Bronchial epithelial cell (primary cell): ENCODE results near the gene COL2A1. TPM values are rescaled to one million over a fixed set of nuclear protein-coding genes. Genes with fewer than 3 reads are reported as not detected.

Source experiments
- DNase-seq: peaks from one replicate; pipeline ENCODE4 v3.0.0-alpha.2; 2010; ENCODE audit warnings: low read depth
- FAIRE-seq: peaks from 2 replicates; lab custom pipeline; 2011; peaks lifted over from hg19 to GRCh38; lab: Jason Lieb, UNC
- H3K27me3 ChIP-seq: 2 replicates; pipeline ENCODE4 v1.5.1; 2011; ENCODE audit warnings: low read length; ENCODE audit not compliant: control insufficient read depth, insufficient read depth
- H3K36me3 ChIP-seq: 2 replicates; pipeline ENCODE4 v1.5.1; 2011; ENCODE audit warnings: low read length; ENCODE audit not compliant: control insufficient read depth, insufficient read depth
- H3K4me3 ChIP-seq: 2 replicates; pipeline ENCODE4 v1.5.1; 2011; ENCODE audit warnings: mild to moderate bottlenecking, low read depth, low read length, control low read depth
- CTCF ChIP-seq: IDR thresholded peaks from 2 replicates; pipeline ENCODE4 v1.5.1; 2011; ENCODE audit warnings: mild to moderate bottlenecking, moderate library complexity, low read length, control low read depth, inconsistent platforms; ENCODE audit not compliant: insufficient read depth, severe bottlenecking
- total RNA-seq: library from RNA; depleted of rRNA; stranded (reverse); fragments of >200 nt; gene quantifications from 2 replicates; pipeline ENCODE4 v1.2.1, GENCODE V29; 2014

The COL2A1 gene
- total RNA-seq, 1 donor from 2014 or later: under 0.01 TPM

GRCh38 chr12:48045965-48046518, 41.8 kb upstream of the COL2A1 start:
- FAIRE-seq: no peak
- Histone ChIP-seq H3K27me3 (no peaks in the 10 kb centered on the region), H3K4me3 (no peak overlapping the region), H3K36me3 (peaks cover 4% of the 10 kb centered on the region)
- no peak for TF ChIP-seq CTCF
- DNase-seq: peak; percentile 43

- no peak overlapping the region for H3K4me3 ChIP-seq
- peaks cover 4% of the 10 kb centered on the region for H3K36me3 ChIP-seq
- TF ChIP-seq CTCF: no peak
- no peak for DNase-seq
- no peaks in the 10 kb centered on the region for H3K27me3 ChIP-seq
- peak; percentile 23 for FAIRE-seq
Observed at GRCh38 chr12:48045061-48045846, 41.0 kb upstream of the COL2A1 start.

- no peak for TF ChIP-seq CTCF
- Histone ChIP-seq H3K27me3 (no peaks in the 10 kb centered on the region), H3K36me3 (peaks cover 4% of the 10 kb centered on the region), H3K4me3 (no peak overlapping the region)
- FAIRE-seq: no peak
- no peak for DNase-seq
Observed at GRCh38 chr12:48044396-48044795, 40.1 kb upstream of the COL2A1 start.

- Histone ChIP-seq H3K36me3 (peaks cover 4% of the 10 kb centered on the region), H3K4me3 (no peak overlapping the region), H3K27me3 (no peaks in the 10 kb centered on the region)
- no peak for DNase-seq
- no peak for TF ChIP-seq CTCF
- no peak for FAIRE-seq
Observed at GRCh38 chr12:48043771-48044170, 39.5 kb upstream of the COL2A1 start.

GRCh38 chr12:48041591-48042423, 37.5 kb upstream of the COL2A1 start:
- H3K27me3 ChIP-seq: peaks cover 3% of the 10 kb centered on the region
- TF ChIP-seq CTCF: no peak
- H3K36me3 ChIP-seq: peaks cover 4% of the 10 kb centered on the region
- FAIRE-seq (no peak), DNase-seq (no peak)
- H3K4me3 ChIP-seq: no peak overlapping the region
